Body of pancreas (tissue), 4 donors: Measurements from ENCODE around the gene CNGA4. TPM values are rescaled to one million over a fixed set of nuclear protein-coding genes. Genes with fewer than 3 reads are reported as not detected.

ENCODE experiments used
- ATAC-seq: fragments of 150-250 bp; one replicate; pipeline ENCODE4 v1.9.1; 2016
- DNase-seq, 4 donors: peaks; one replicate each; pipeline ENCODE4 v3.0.0-alpha.2; 2019
- H3K27ac ChIP-seq, 4 donors: fragments of 200-600 bp; sonication (generic); 1 replicate in 3 of 4; 2 replicates in 1 of 4; pipeline versions ENCODE4 v1.5.1 to v1.6.1; 2016 to 2019; ENCODE audit warnings: mild to moderate bottlenecking in 1 of 4, mixed read lengths in 1 of 4, moderate library complexity in 1 of 4
- H3K27me3 ChIP-seq, 2 donors: fragments of 200-600 bp; sonication (generic); one replicate each; pipeline ENCODE4 v1.6.0; 2016; ENCODE audit warnings: mild to moderate bottlenecking in 1 of 2
- H3K36me3 ChIP-seq, 2 donors: fragments of 200-600 bp; sonication (generic); replicated peaks in 1 of 2; 2 replicates each; pipeline ENCODE4 v1.5.1; 2016; ENCODE audit warnings: low read depth in 2 of 2; ENCODE audit not compliant: insufficient read depth in 1 of 2
- H3K4me1 ChIP-seq: fragments of 200-600 bp; sonication (generic); one replicate; pipeline ENCODE4 v1.6.0; 2016
- H3K4me3 ChIP-seq, 2 donors: fragments of 200-600 bp; sonication (generic); 1 replicate in 1 of 2; 2 replicates in 1 of 2; pipeline ENCODE4 v1.5.1; 2016 to 2019
- H3K9me3 ChIP-seq, 3 donors: fragments of 200-600 bp; sonication (generic); 1 replicate in 2 of 3; 2 replicates in 1 of 3; pipeline ENCODE4 v1.5.1; 2016
- POLR2A ChIP-seq, 3 donors: fragments of 450-650 bp; IDR thresholded peaks; one replicate each; pipeline ENCODE4 v1.6.1; 2016; ENCODE audit warnings: antibody characterized with exemption in 3 of 3, mild to moderate bottlenecking in 2 of 3
- WGBS, 2 donors: methylation state at CpG; one replicate each; pipeline ENCODE4 v1.1.5; 2017; 5-methylcytosine and 5-hydroxymethylcytosine counted together
- intact Hi-C: fragments of 100-400 bp; cut with DNase I; formaldehyde crosslinking; loops from one replicate; pipeline ENCODE4 v1.15.1; 2023
- total RNA-seq, 2 donors: library from RNA; depleted of rRNA; stranded (reverse); fragments of >200 nt; gene quantifications; one replicate each; pipeline ENCODE4 v1.1.0, GENCODE V29; 2016
- TF ChIP-seq, protein P1 (sequence below), 7 experiments: fragments of 450-650 bp in 4 of 7; fragments of 200-600 bp in 3 of 7; sonication (generic) in 3 of 7; IDR thresholded peaks; one replicate each; pipeline ENCODE4 v1.5.1; 2016 to 2019; ENCODE audit warnings: antibody characterized with exemption in 7 of 7

CNGA4 gene
- total RNA-seq, 2 donors from 2014 or later, result not detected

DNA sequence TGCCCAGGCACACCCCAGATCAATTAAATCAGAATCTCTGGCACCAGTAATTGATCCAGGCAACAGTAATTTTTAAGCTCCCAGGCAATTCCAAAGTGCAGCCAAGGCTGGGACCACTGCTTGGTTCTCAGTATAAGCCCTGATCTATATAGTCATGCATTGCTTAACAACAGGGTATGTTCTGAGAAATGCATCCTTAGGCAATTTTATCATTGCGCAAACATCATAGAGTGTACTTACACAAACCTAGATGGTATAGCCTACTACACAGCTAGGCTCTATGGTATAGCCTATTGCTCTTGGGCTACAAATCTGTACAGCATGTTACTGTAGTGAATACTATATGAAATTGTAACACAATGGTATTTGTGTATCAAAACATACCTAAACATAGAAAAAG is 34.2 kb upstream of the CNGA4 start:
- no peak overlapping the region for H3K27ac ChIP-seq
- H3K27me3 ChIP-seq, result no peaks in the 10 kb centered on the region
- intact Hi-C loops, result no loop called here
- 94 to 100% methylated on average over 1 of the region's 1 CpG for WGBS, 2 donors
- H3K4me1 ChIP-seq, result no peaks in the 10 kb centered on the region
- no peak for TF ChIP-seq POLR2A (IDR thresholded peaks at IDR 0.05)
- TF ChIP-seq, protein P1, sequence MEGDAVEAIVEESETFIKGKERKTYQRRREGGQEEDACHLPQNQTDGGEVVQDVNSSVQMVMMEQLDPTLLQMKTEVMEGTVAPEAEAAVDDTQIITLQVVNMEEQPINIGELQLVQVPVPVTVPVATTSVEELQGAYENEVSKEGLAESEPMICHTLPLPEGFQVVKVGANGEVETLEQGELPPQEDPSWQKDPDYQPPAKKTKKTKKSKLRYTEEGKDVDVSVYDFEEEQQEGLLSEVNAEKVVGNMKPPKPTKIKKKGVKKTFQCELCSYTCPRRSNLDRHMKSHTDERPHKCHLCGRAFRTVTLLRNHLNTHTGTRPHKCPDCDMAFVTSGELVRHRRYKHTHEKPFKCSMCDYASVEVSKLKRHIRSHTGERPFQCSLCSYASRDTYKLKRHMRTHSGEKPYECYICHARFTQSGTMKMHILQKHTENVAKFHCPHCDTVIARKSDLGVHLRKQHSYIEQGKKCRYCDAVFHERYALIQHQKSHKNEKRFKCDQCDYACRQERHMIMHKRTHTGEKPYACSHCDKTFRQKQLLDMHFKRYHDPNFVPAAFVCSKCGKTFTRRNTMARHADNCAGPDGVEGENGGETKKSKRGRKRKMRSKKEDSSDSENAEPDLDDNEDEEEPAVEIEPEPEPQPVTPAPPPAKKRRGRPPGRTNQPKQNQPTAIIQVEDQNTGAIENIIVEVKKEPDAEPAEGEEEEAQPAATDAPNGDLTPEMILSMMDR (IDR thresholded peaks at IDR 0.05), result no peak
- no peak overlapping the region for H3K4me3 ChIP-seq
- no peaks in the 10 kb centered on the region for H3K9me3 ChIP-seq
- no peak for DNase-seq
- ATAC-seq, result no peak
- no peaks in the 10 kb centered on the region for H3K36me3 ChIP-seq

DNA sequence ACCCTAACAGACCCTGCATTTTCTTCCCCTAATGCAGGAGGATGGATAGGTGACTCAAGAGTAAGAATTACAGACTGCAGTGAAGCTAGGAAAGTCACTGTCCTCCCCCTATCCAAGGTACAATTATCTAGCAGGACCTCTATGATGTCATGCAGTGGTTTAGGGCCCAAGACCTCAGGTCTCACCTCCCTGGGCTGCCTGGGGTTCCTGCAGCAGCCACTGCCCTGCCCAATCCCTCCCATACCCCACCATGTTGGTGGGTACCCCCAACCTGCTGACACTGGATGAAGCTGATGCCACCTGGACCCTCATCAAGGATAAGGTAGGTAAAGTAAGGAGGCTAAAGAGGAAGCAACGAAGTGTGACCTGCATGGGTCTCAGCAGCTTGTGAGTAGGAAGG is 33.5 kb upstream of the CNGA4 start, which contains the start of gene C11orf42:
TSS of gene C11orf42 (plus strand) at position 192 of the 400 bp plus-strand sequence. CDS start at position 251, 59 bp downstream.
- no peak for ATAC-seq
- intact Hi-C loops, result no loop called here
- WGBS, 2 donors, result 83 to 87% methylated on average over 1 of the region's 1 CpG
- no peak for DNase-seq
- Histone ChIP-seq H3K27ac (no peak within 1 kb of the TSS), H3K27me3 (no peaks in the 10 kb centered on the region), H3K4me3 (no peak within 1 kb of the TSS), H3K4me1 (no peaks in the 10 kb centered on the region), H3K9me3 (no peaks in the 10 kb centered on the region), H3K36me3 (no peaks in the 10 kb centered on the region)
- TF ChIP-seq, protein P1 (IDR thresholded peaks at IDR 0.05), result no peak
- no peak for TF ChIP-seq POLR2A (IDR thresholded peaks at IDR 0.05)

DNA sequence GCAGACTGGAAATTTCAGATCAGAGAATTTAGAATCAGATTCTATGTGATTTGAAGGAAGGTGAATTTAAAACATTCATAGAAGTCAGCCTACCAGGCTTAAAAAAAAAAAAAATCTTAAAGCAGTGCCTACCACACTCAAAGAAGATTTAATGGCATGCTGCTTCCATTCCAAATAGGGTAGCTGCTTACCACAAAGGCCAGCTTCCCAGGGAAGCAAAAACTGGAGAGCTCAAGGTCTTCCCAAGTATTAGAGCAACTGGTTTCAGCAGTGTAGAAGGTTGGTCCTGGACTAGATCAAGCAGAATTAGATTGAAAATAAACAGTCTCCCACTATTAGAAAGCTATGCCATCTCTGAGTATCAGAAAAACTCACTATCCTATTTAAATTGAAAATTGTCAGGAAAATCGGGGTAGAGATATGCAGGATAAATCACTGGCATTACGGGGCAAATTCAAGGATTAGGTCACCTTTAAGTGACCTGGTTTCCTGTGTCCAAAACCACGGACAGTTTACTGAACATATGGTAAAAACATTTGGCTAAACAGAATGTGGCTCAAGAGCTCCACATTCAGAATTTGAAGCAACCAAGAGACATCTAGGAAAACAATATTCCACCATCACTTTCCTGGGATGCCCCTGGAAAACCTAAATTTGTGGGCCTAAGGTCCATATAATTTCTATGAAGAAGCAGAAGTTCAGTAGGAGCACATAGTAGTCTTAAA is 32.3 kb upstream of the CNGA4 start:
- 84 to 88% methylated on average over 3 of the region's 3 CpGs for WGBS, 2 donors
- H3K36me3 ChIP-seq, result no peaks in the 10 kb centered on the region
- no peak for TF ChIP-seq POLR2A (IDR thresholded peaks at IDR 0.05)
- TF ChIP-seq, protein P1 (IDR thresholded peaks at IDR 0.05), result no peak
- H3K27ac ChIP-seq, result no peak overlapping the region
- no peak for ATAC-seq
- intact Hi-C loops, result no loop called here
- no peak for DNase-seq
- no peaks in the 10 kb centered on the region for H3K4me1 ChIP-seq
- no peaks in the 10 kb centered on the region for H3K9me3 ChIP-seq
- no peak overlapping the region for H3K4me3 ChIP-seq
- no peaks in the 10 kb centered on the region for H3K27me3 ChIP-seq

DNA sequence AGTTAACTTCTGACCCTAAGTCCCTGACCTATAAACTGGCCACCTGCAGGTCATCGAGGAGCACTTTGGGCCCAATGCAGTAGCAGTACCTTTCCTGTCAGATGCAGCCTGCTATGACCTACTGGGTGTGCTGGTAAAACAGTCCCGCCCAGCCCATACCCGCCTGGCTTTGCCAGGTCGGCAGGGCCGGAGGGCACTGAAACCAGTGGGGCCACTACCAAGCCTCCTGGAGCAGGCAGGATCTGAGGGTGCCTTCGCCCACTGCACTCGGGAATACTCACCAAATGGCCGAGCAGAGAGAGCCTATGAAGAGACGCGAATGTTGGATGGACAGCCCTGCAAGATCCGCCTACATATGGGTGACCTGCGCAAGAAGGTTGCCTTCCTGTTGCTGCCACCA is 29.1 kb upstream of the CNGA4 start:
- no peak overlapping the region for H3K27ac ChIP-seq
- intact Hi-C loops, result no loop called here
- no peaks in the 10 kb centered on the region for H3K27me3 ChIP-seq
- DNase-seq, result no peak
- peaks cover 0 to 2% of the 10 kb centered on the region in 2 donors for H3K36me3 ChIP-seq
- no peak overlapping the region for H3K4me3 ChIP-seq
- no peak for TF ChIP-seq POLR2A (IDR thresholded peaks at IDR 0.05)
- ATAC-seq, result no peak
- WGBS, 2 donors, result 89 to 93% methylated on average over 7 to 12 of the region's 12 CpGs
- H3K4me1 ChIP-seq, result no peaks in the 10 kb centered on the region
- no peaks in the 10 kb centered on the region for H3K9me3 ChIP-seq

DNA sequence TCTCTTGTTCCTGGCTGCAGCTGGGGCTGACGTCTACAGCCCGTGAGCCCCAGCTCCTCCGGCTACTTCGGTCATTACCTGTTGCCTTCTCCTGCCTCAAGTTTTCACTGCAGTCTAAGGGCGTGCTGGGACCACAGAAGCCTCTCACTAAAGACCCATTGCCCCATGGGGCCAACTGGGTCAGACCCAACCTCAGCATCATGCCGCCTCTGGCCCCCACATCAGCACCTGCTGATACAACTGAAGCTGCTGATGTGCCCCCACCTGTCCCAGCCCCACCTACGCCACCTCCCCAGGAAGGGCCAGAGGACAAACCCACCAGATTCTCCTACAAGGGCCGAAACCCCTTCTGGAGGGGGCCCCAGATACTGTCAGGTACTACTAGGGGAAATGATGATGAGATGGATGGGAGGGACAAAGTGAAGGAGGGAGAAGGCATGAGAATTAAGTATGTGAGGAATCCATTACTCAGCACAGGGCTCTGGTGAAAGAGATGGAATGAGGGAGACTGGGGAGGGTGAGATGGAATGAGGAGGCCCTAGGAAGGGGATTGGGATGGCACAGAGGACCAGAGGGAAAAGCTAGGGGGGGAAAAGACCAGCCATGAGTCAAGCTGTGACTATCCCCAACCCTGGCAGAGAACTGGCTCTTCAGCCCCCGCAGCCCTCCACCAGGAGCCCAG is 28.5 kb upstream of the CNGA4 start:
- Histone ChIP-seq H3K9me3 (no peaks in the 10 kb centered on the region), H3K4me1 (no peaks in the 10 kb centered on the region), H3K27me3 (no peaks in the 10 kb centered on the region), H3K27ac (no peak overlapping the region), H3K4me3 (no peak overlapping the region), H3K36me3 (peaks cover 0 to 2% of the 10 kb centered on the region in 2 donors)
- intact Hi-C loops, result no loop called here
- TF ChIP-seq, protein P1 (IDR thresholded peaks at IDR 0.05), result no peak
- no peak for TF ChIP-seq POLR2A (IDR thresholded peaks at IDR 0.05)
- 94 to 97% methylated on average over 9 of the region's 9 CpGs for WGBS, 2 donors
- ATAC-seq, result no peak
- DNase-seq, result no peak
